Measurements from ENCODE around the gene HELZ.

- TF ChIP-seq POLR2AphosphoS5 (IDR thresholded peaks at IDR 0.05; ENCODE audit: low read depth, low read length): no peak
- no peak for TF ChIP-seq TAF1 (IDR thresholded peaks at IDR 0.05; ENCODE audit: borderline replicate concordance, low read depth, low read length)
Observed at GRCh38 chr17:67088639-67089038, 156.4 kb downstream of the HELZ start.

All from GM12892 (cell line).